Measurements from ENCODE around the gene CSNK2A1. TPM values are rescaled to one million over a fixed set of nuclear protein-coding genes. Genes with fewer than 3 reads are reported as not detected.

Gene CSNK2A1
- polyA plus RNA-seq, 4 donors = 115 to 162 (median 154) TPM

- DNase-seq (ENCODE audit: low read depth in 4 of 4, low spot score in 3 of 4) = no peak
Measured at GRCh38 chr20:568097-568652, 24.6 kb upstream of the CSNK2A1 start.

DNA sequence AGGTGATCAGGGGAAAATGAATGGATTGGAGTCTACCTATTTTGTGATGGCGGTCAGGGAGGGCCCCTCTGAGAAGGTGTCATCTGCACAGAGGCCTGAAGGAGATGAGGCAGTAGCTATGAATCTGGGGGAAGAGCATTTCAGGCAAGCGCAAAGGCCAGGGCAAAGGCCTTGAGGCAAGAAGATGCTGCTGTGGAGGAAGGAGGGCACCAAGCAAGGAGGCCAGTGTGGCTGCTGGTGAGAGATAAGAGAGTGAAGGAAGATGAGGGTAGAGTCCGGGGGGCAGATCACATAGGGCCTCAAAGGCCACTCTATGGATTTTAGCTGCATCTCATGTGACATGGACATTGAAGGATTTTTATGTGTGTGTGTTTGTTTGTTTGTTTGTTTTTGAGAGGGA, 20.6 kb upstream of the CSNK2A1 start:
- DNase-seq (ENCODE audit: low read depth in 4 of 4, low spot score in 3 of 4) = no peak

GRCh38 chr20:563187-563586, 19.6 kb upstream of the CSNK2A1 start:
- DNase-seq (ENCODE audit: low read depth in 4 of 4, low spot score in 3 of 4) = no peak

DNA sequence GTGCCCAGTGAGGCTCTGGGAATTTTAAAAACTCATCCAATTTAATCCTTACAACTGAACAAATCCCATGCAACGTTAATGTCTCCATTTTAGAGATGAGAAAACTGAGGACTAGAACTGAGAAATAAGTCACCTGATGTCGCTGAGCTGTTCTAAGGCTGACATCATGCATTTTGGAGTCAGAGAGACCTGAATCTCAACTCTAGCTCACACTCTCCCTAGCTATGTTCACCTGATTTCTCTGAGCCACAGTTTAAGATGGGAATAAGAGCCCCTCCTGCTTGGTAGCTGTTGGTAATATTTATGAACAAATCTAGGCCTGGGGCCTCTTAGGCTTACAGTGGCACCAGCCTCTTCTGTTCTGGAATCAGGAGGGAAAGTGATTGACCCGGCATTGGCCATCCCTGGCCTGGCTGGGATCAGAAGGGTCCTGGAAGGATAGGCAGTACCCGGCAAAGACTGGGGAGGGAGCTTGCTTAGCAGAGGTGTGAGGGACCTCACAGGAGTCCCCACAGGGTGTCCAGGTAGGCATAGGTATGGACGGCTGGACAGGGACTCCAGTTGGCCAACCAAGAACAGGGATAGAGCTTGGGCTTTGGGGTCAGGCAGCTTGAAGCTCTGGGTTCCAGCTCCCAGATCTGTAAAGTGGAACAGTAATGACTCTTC, 18.8 kb upstream of the CSNK2A1 start:
- DNase-seq (ENCODE audit: low read depth in 4 of 4, low spot score in 3 of 4) = no peak

- peak; percentile 56 to 68 (median 60) for DNase-seq (ENCODE audit: low read depth in 4 of 4, low spot score in 3 of 4)
Measured at GRCh38 chr20:561437-562231, 18.0 kb upstream of the CSNK2A1 start.

DNA sequence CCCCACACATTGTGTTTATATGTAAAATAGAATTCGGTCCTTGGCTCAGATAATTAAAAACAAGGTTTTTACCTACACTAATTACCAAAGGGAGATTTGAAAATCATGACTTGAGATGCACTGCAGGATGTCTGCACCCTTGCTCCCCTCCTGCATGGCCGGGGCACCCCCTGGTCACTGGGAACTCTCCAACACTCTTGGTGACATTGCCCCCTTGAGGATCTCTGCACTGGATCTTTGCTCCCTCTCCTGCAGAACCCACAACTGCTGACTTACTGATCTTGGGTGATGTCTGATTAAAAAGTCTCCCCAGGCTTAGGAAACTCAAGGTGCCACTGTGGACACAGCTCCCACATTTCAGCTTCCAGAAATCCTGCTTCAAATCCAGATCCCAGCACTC, 17.1 kb upstream of the CSNK2A1 start:
- no peak for DNase-seq (ENCODE audit: low read depth in 4 of 4, low spot score in 3 of 4)

GRCh38 chr20:558117-558516, 14.5 kb upstream of the CSNK2A1 start:
- DNase-seq (ENCODE audit: low read depth in 4 of 4, low spot score in 3 of 4) = no peak

- DNase-seq (ENCODE audit: low read depth in 4 of 4, low spot score in 3 of 4) = no peak
Measured at GRCh38 chr20:556984-557383, 13.4 kb upstream of the CSNK2A1 start.

- no peak for DNase-seq (ENCODE audit: low read depth in 4 of 4, low spot score in 3 of 4)
Measured at GRCh38 chr20:555976-556385, 12.4 kb upstream of the CSNK2A1 start.

DNA sequence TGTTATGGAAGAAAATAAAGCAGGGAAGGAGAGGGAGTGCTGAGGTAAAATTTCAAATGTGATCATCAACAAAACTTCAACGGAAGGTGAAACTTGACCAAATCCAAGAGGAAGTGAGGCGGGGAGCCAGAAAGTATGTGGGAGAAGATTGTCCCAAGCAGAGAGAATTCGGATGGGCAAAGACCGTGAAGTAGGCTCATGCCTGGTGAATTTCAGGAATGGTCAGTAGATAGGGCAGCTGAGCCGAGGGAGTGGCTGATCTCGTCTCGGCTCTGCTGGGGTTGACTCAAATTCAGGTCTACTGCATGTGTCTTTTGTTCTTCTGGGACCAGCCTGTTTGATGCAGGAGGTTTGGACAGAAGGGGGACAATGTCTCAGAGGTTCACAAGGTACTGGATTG, 7.0 kb upstream of the CSNK2A1 start:
- DNase-seq (ENCODE audit: low read depth in 4 of 4, low spot score in 3 of 4) = no peak

DNA sequence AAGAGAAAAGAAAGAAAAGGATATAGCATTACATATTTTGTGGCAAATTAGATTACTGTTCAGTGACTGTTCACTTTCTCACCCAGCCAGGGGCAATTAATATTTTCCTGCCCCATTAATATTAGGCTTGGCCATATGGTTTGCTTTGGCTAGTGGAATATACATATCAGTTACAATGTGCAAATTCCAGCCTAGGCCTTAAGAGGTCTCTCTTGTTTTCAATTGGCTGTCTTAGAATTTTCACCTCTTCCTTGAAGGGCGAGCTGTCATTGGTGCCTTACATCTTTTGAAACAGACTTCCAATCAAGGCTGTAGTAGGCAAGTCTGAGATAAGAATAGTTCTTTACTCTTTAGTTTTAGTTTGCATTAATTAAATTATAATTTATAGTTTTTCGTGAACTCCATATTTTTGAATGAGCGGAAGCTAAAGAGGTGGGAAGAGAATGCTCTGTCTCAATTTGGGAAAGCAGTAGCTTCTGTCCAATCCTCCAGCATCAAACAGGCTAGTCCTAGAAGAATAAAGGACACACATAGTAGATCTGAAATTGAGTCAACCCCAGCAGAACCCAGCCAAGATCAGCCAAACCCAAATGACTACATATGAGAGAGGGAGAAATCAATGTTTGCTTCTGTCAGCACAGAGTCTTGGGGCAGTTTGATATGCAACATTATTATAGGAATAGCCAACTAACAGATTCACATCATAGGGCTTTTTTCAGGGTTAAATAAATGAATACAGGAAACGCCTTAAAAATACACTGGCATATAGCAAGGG, 6.3 kb upstream of the CSNK2A1 start:
- DNase-seq (ENCODE audit: low read depth in 4 of 4, low spot score in 3 of 4) = no peak

GRCh38 chr20:548906-549305, 5.3 kb upstream of the CSNK2A1 start:
- DNase-seq (ENCODE audit: low read depth in 4 of 4, low spot score in 3 of 4) = no peak

DNA sequence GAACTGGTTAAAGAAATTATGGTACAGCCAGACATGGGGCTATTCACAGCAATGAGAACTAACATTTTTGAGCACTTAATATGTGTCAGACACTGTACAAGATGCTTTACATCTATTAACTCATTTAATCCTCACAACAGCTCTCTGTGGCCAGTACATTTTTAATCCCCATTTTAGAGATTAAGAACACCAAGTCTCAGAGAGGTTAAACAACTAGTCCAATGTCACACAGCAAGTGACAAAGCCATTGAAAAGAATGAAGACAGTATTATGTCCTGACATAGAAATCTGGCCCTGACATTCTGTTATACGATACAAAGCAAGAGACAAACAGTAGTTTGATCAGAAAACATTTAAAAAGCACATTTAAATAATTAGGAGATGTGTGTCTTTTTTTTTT, 3.8 kb upstream of the CSNK2A1 start:
- DNase-seq (ENCODE audit: low read depth in 4 of 4, low spot score in 3 of 4) = no peak

GRCh38 chr20:546353-546752, 2.8 kb upstream of the CSNK2A1 start:
- DNase-seq (ENCODE audit: low read depth in 4 of 4, low spot score in 3 of 4) = no peak

GRCh38 chr20:544153-544725, 649 bp upstream of the CSNK2A1 start:
- no peak for DNase-seq (ENCODE audit: low read depth in 4 of 4, low spot score in 3 of 4)

GRCh38 chr20:542777-543368, 717 bp downstream of the CSNK2A1 start:
- peak in 3 of 4 donors; percentile 7 to 27 (median 25) for DNase-seq (ENCODE audit: low read depth in 4 of 4, low spot score in 3 of 4)

DNA sequence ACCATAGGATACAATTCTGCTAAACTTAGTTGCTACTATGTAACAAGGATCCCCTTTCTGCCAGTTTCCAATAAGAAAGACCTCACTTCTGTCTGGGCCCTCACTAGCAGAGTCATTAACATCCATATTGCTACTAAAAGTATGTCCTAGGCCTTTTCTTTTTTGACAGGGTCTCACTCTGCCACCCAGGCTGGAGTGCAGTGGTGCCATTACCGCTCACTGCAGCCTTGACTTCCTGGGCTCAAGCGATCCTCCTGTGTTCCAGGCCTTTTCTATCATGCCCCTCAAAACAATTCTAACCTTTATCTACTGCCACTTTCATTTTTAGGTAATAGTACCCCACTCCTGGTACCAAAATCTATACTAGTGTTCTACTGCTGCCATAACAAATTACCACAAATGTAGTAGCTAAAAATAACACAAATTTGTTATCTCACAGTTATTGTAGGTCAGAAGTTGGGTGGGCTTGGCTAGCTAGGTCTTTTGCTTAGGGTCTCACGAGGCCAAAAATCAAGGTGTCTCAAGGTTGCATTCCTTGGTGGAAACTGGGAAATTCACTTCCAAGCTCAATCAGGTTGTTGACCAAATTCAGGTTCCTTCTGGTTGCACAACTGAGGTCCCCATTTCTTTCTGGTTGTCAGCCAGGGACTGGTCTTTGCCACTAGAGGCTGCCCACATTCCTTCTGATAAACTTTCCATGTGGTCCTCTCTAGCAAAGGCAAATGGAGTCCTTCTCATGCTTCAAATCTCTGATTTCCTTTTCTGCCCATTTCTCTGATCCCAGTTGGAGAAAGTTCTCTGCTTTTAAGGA, 3.0 kb downstream of the CSNK2A1 start:
- DNase-seq (ENCODE audit: low read depth in 4 of 4, low spot score in 3 of 4) = no peak

GRCh38 chr20:539848-540247, 3.7 kb downstream of the CSNK2A1 start:
- DNase-seq (ENCODE audit: low read depth in 4 of 4, low spot score in 3 of 4) = no peak

DNA sequence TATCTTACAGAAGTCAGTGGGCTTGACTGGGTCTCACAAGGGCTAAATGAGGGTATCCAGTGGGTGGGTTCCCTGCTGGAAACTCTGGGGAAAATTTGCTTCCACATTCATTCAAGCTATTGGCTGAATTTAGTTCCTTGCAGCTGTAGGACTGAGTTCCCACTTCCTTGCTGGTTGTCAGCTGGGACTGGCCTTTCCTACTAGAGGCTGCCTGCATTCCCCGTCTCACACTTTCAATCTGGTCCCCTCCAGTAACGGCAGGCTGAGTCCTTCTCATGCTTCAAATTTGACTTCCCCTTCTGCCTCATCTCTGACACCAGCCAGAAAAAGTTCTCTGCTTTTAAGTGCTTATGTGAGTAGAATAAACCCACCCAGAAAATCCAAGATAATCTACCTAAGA, 4.4 kb downstream of the CSNK2A1 start:
- no peak for DNase-seq (ENCODE audit: low read depth in 4 of 4, low spot score in 3 of 4)

DNA sequence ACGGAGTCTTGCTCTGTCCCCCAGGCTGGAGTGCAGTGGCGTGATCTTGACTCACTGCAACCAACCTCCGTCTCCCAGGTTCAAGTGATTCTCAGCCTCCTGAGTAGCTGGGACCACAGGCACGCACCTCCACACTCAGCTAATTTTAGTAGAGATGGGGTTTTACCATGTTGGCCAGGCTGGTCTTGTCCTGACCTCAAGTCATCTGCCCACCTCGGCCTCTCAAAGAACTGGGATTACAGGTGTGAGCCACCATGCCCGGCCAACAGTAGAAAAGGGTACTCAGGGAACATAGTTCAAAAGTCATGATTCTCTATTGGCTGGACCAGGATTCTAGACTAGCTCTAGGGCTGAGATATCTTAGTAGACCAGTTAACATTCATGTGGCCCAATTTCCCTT, 5.6 kb downstream of the CSNK2A1 start:
- DNase-seq (ENCODE audit: low read depth in 4 of 4, low spot score in 3 of 4) = no peak
